EH (cell line): ENCODE results near the gene CDH23.

Experiments used
- DNase-seq: peaks from one replicate; pipeline ENCODE4 v3.0.0-alpha.2; 2015; ENCODE audit warnings: low read depth

Gene CDH23

DNA sequence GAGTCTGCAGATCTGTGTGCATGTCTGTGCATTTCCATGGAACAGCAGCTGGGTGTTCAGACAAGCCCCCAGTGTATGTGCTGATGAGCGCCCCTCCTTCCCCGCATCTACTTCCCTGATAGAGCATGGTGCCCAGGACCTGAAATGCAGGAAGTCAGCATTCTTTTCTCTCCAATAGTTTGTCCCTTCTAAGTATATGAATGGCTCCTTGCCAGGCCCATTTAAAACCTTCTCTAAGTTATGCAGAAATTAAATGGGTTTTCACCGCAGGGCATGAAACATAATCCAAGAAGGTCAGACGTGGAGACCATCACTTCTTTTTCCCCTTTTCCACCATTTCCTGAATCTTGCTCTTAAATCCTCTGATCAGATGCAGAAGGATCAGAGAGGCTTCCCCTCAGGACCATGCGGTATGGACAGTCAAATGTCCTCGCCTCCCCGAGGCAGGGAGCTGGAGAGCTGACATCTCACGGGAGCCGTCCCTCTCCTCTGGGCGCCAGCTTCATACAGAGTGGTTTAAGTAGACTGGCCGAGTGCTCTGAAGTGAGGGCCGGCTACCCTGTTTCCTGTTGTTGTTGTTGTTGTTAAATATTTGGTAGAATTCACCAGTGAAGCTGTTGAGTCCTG, 167.6 kb downstream of the CDH23 start:
- DNase-seq = no peak

DNA sequence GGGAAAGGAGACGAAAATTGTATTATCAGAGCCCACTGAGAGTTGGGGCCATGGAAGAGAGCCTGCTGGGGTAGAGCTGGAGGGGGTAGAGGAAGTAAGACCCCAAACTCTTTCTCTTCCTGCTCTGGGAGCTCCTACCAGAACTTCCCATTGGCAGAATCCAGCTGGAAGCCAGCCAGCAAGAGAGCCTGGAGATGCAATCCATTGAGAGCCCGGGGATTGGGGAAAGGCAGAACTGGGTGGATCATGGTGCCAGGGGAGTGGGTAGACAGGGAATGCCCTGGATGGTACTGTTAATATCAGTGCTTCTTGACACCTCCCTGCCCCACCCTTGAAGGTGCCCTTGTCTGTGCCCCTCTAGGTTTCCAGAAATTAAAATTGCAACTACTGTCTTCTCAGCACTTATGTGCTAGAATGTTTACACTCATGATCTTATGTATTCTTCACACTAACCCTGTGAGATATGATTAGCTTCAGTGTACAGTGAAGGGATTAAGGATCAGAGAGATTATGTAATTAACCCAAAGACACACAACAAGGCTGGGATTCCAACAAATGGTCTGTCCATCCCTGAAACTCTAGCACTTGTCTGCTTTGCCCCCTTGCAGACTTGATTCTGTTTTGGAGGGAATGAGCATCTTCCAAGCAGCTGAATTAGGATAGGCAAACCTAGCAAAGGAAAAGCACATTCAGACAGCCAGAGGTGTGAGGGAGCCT, 168.7 kb downstream of the CDH23 start:
- no peak for DNase-seq

- no peak for DNase-seq
Observed at GRCh38 chr10:71567006-71567405, 170.3 kb downstream of the CDH23 start.

DNA sequence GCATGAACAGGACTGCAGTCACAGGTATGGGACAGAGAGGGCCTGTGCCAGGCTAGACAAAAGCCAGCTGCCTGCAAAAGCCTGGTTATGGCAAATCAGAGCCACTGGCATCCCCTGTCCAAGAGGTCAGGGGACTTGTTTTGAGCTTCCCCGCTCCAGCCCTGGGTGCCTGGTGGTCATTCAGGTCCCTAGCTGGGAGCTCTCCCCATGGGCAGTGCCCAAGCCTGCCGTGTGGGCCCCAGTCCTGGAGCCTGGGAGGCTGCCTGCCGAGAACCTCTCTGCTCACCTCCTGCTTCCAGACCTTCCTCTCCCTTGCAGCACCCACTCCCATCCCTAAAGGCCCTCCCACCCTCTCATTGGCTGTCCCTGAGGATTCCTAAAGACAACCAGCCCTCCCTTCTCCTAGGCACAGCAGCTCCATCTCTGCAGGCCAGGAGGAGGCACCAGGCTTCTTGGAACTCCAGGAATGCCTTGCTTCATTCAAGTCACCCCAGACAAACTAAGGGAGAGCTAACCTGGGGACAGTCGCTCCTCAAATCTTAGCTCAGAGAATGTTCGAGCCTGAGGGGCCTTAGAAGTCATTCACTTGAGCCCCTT, 172.3 kb downstream of the CDH23 start:
- DNase-seq = no peak

DNA sequence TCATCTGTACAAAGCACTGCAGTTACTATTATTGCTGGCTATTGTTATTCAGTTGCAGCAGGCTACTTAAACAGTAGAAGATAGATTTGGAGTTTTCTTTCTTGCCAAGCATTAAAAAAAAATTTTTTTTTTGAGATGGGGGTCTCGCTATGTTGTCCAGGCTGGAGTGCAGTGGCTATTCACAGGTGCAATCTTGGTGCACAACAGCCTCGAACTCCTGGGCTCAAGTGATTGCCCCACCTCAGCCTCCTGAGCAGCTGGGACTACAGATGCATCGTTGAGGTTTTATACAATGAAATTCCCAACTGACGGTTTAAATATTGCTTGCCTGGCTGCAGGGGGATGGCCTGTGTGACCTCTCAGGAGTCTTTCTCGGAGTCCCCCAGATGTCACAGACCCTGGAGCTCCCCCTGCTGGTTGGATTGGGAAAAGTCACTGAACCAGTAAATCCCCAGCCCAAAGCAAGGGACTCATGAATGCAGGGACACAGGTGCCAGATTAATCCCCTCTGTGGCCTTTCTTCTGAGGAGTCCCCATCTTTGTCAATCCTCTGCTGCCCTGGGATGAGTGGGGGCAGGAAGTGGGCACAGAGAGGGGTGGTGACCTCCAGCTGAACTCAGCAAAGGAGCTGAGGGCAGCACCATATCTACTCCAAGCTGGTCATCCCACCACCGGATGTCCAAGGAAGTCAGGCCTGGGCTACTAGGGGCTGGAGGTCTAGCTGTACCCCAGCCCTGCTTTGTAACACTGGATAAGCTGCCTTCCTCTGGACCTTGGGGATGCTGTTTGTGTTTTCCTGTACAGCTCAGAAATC, 173.3 kb downstream of the CDH23 start:
- peak; percentile 55 for DNase-seq

- DNase-seq = no peak
Observed at GRCh38 chr10:71571460-71572175, 174.9 kb downstream of the CDH23 start.

DNA sequence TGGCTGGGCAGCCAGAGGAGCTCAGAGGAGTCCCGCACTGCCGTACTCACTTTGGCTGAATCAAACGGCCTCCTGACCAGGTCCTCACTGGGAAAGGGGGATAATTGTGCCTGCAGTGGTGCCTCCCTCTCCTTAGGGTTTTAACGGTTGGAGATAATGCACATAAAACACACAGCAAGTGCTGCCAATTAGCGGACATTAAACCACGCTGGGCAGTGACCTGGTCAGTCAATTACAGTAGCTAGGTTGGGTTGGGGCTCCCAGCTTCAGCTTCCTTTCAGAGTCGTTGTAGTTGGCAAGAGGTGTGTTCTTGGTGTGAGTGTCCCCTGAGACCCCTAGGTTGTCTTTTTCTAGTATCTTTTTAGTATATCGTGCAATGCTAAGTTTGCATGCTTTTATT, 176.2 kb downstream of the CDH23 start:
- no peak for DNase-seq

GRCh38 chr10:71573562-71574518, 177.1 kb downstream of the CDH23 start:
- DNase-seq = no peak

- DNase-seq = no peak
Observed at GRCh38 chr10:71575451-71575850, 178.7 kb downstream of the CDH23 start.

DNA sequence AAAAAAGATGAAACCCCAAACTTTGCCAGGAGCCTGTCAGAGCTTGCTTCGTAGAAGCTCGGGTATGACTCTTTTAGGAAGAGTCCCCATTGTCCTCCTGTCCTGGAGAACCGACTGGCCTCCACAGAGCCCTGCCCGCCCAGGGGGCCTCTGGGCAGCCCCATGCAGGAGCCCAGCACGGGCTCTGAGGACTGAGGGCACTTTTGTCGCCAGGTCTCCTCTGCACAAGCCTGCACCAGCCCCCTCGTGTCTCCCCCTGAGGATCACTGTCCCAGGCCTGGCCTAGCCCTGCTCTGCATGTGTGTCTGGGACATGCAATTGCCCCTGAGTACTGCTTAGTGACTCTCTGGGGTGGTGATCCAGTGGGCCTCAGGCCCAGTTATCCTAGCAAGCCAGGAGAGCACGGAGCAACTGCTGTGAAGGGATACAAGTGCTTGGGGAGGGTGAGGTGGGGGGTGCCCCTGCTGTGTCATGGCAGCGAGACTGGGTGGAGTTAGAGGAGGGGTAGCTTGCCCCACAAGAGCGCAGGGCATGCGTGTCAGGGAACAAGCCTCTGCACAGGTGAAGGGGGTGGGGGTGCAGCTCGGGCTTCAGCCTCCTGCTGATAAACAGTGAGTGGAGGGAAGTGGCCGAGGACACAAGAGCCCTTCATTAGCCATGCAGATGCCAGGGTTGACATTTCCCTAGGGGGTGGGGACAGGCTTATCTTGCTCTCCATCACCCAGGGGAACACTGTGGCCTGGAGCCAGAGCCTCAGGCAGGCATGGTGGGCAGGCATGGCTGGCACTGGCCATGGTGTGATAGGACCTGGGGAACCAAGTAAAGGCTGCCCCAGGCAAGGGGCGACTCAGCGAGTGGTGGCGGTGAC, 179.4 kb downstream of the CDH23 start:
- DNase-seq = no peak

GRCh38 chr10:71576842-71577241, 180.1 kb downstream of the CDH23 start:
- DNase-seq = no peak

DNA sequence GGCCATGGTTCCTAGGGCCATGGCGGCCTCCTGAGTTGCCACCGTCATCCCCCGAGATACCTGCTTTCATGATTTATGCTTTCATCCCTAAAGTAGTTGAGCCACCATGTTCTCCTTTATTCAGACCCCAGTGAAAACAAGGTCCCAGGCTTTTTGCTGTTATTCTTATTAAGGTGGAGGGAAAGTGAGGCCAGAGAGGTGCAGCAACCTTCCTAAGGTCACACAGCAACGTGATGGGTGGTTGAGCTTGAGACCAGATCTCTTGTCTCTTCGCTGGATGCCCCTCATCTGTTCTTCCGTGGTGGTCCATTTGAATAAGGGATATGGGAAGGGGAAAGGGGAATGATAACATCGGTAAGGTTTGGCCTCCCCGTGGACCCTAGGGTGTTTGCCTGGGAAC, 180.6 kb downstream of the CDH23 start:
- no peak for DNase-seq

DNA sequence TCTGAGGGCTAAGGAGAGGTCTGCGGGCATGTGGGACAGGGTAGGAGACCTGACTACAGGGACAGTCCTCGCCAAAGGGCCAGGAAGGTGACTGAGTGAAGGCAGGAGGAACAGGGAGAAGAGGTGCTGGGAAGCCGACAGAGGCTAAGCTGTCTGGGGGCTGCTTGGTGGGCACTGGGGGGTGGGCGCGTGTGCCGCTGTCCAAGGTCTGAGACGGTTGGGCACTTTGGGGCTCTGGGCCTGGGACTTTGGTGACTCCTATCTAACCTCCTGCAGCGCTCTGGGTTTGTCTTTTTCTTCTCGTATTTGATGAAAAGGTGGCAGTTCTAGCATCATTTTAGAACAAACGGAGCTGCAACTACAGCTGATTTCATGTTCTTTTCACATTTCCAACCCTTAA, 181.3 kb downstream of the CDH23 start:
- no peak for DNase-seq

- no peak for DNase-seq
Observed at GRCh38 chr10:71579668-71580067, 182.9 kb downstream of the CDH23 start.

GRCh38 chr10:71580415-71580814, 183.7 kb downstream of the CDH23 start:
- no peak for DNase-seq

GRCh38 chr10:71580926-71581325, 184.2 kb downstream of the CDH23 start:
- no peak for DNase-seq

DNA sequence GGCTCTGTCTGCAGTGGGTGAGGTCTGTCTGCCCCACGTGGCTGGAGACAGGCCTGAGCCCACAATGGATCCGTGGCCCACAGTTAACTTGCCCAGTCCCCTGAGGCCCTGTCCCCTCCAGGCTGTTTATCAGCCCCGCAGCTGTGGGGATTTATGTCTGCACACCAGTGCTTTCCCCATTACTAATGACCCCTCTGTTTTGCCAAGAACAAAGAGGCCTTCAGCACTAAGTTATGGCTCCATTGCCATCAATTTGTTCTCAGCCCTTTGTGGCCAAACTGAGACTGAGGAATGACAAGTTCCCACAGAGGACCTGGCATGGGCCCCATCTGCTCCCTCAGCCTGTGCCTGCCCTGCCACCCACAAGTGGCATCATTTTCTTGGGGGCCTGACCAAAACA, 184.7 kb downstream of the CDH23 start:
- DNase-seq = no peak

DNA sequence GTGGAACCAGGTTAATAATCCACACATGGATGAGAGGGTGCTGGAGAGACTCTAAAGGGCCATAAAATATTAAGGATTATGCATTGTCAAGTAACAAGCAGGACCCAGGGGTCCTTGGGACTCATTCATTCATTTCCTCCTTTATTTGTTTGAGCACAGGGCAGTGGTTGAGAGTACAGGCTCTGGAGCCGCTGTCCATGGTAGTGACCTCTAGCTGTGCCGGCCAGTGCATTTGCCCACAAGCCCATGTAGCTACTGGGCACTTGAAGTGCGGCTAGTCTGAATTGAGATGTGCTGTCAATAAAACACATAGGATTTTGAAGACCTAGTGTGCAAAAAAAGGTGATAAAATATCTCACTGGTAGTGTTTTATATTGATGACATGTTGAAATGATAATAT, 185.3 kb downstream of the CDH23 start:
- DNase-seq = peak; percentile 61

DNA sequence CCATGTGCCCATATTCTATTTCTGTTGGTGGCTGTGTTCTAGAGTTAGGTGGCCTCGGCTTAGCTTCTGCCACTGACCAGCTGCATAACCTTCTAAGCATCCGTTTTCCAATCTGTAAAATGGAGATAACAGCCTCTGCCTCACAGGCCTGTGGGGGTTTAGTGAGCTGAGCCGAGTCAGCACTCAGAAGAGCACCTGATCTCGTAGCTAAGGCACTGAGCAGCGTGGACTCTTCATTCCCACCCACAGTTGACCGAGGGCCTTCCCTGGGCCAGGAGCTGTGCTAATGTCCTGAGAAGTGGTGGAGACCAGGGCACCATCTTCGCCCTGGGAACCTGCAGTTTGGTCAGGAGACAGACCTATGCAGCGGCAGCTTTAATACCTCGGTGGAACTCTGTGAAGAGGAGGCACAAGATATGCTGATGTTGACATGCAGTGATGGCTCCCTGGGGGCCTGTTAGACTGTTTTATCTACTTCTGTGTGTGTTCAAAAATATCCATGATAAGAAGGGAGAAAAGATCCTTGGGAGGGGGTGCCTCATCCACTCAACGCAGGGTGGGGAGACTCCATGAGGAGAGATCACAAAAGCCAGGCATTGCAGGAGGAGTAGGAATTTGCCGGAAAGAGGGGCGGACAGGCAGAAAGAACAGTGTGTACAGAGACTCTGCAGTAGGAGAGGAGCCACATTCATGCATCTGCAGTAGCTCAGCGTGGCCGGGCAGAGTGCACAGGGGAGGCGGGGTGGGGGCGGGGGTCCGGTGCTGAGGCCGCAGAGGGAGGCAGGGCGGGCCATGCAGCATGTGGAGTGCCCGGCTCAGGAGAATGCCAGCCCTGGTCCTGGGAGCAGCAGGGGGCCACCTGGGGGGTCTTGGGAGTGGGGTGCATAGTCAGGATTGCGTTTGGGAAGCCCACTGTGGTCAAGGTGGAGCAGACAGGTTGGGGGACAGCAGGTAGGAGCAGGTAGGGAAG, 186.1 kb downstream of the CDH23 start:
- no peak for DNase-seq
